ENCODE data around the gene SLC13A4.

GRCh38 chr7:135731131-135731530 lies 3.1 kb upstream of the SLC13A4 start:
- TF ChIP-seq CTCF (conservative IDR thresholded peaks at IDR 0.05; ENCODE audit: low read depth, low read length) (no peak), EZH2 (IDR thresholded peaks at IDR 0.05; ENCODE audit: borderline replicate concordance, low read depth, low read length, poor library complexity, severe bottlenecking) (no peak)
